Sigmoid colon (tissue), 7 donors: ENCODE results near the gene ETV3. TPM values are rescaled to one million over a fixed set of nuclear protein-coding genes. Genes with fewer than 3 reads are reported as not detected.
"Not testable (repeated sequence)": the region's sequence is repeated elsewhere in the genome, so short reads cannot be mapped to it uniquely, and the experiment has no call there.

Source experiments
- DNase-seq: peaks from one replicate; pipeline ENCODE4 v3.0.0-alpha.2; 2019
- H3K27ac ChIP-seq, 4 donors: fragments of 200-600 bp; sonication (generic); one replicate each; pipeline ENCODE4 v1.5.1; 2016 to 2019; ENCODE audit warnings: mild to moderate bottlenecking in 1 of 4
- H3K27me3 ChIP-seq, 3 donors: fragments of 200-600 bp; sonication (generic); one replicate each; pipeline ENCODE4 v1.5.1; 2019; ENCODE audit warnings: mild to moderate bottlenecking in 1 of 3
- H3K36me3 ChIP-seq, 4 donors: fragments of 200-600 bp; sonication (generic); one replicate each; pipeline ENCODE4 v1.5.1; 2016 to 2019
- H3K4me1 ChIP-seq, 4 donors: fragments of 200-600 bp; sonication (generic); one replicate each; pipeline ENCODE4 v1.5.1; 2017 to 2019
- H3K4me3 ChIP-seq, 4 donors: fragments of 200-600 bp; sonication (generic); one replicate each; pipeline ENCODE4 v1.5.1; 2017 to 2019; ENCODE audit warnings: mild to moderate bottlenecking in 2 of 4, moderate library complexity in 1 of 4
- H3K9me3 ChIP-seq, 4 donors: fragments of 200-600 bp in 3 of 4; sonication (generic) in 3 of 4; one replicate each; pipeline versions ENCODE4 v1.5.1 to v1.6.1; 2013 to 2019
- EP300 ChIP-seq, 4 donors: sonication (generic); formaldehyde crosslinking; IDR thresholded peaks; one replicate each; pipeline ENCODE4 v1.6.1; 2017; ENCODE audit warnings: antibody characterized with exemption in 4 of 4
- POLR2A ChIP-seq, 2 donors: fragments of 450-650 bp; IDR thresholded peaks; one replicate each; pipeline ENCODE4 v1.6.1; 2016; ENCODE audit warnings: antibody characterized with exemption in 2 of 2, mild to moderate bottlenecking in 2 of 2, moderate library complexity in 2 of 2
- POLR2AphosphoS5 ChIP-seq, 4 donors: sonication (generic); formaldehyde crosslinking; IDR thresholded peaks; one replicate each; pipeline ENCODE4 v1.6.1; 2017; ENCODE audit warnings: antibody characterized with exemption in 4 of 4
- WGBS, 2 donors: extraction: QIAGEN DNeasy Blood & Tissue Kit; methylation state at CpG; one replicate each; pipeline ENCODE4 v1.1.7; 2013; 5-methylcytosine and 5-hydroxymethylcytosine counted together
- intact Hi-C: fragments of 100-400 bp; cut with DNase I; formaldehyde crosslinking; loops from one replicate; pipeline ENCODE4 v1.15.1; 2023
- polyA plus RNA-seq, 3 donors: library from polyadenylated mRNA; stranded (reverse); fragments of 200-250 nt; gene quantifications; one replicate each; pipeline ENCODE4 v1.2.3, GENCODE V29; 2013
- total RNA-seq, 4 donors: library from RNA; depleted of rRNA; stranded (reverse); fragments of >200 nt; gene quantifications; one replicate each; pipeline ENCODE4 v1.1.0, GENCODE V29; 2016
- TF ChIP-seq, protein P1 (sequence below), 4 experiments: fragments of 450-650 bp in 3 of 4; fragments of 200-600 bp in 1 of 4; IDR thresholded peaks; one replicate each; pipeline ENCODE4 v1.5.1; 2016 to 2019; ENCODE audit warnings: antibody characterized with exemption in 4 of 4, mild to moderate bottlenecking in 3 of 4, moderate library complexity in 2 of 4
- donor health status: healthy with polysubstance abuse.
- donor health status: Bipolar disorder and iron deficiency.
- donor health status: healthy.

Gene ETV3
- 10 to 100 TPM; 14.1 to 20.2 (median 17.6) TPM for total RNA-seq
- 10 to 100 TPM in 1 of 3 donors, 1 to 10 TPM in 2; 6.6 to 12.4 (median 9.0) TPM for polyA plus RNA-seq

GRCh38 chr1:157138220-157139051 lies at the start of gene ETV3:
TSS of gene ETV3 (minus strand) at chr1:157138395. CDS start at chr1:157136352, 2,043 bp downstream.
- DNase-seq = peak; percentile 97
- TF ChIP-seq POLR2A (IDR thresholded peaks at IDR 0.05) = peak; percentile 83 to 93
- TF ChIP-seq, protein P1, sequence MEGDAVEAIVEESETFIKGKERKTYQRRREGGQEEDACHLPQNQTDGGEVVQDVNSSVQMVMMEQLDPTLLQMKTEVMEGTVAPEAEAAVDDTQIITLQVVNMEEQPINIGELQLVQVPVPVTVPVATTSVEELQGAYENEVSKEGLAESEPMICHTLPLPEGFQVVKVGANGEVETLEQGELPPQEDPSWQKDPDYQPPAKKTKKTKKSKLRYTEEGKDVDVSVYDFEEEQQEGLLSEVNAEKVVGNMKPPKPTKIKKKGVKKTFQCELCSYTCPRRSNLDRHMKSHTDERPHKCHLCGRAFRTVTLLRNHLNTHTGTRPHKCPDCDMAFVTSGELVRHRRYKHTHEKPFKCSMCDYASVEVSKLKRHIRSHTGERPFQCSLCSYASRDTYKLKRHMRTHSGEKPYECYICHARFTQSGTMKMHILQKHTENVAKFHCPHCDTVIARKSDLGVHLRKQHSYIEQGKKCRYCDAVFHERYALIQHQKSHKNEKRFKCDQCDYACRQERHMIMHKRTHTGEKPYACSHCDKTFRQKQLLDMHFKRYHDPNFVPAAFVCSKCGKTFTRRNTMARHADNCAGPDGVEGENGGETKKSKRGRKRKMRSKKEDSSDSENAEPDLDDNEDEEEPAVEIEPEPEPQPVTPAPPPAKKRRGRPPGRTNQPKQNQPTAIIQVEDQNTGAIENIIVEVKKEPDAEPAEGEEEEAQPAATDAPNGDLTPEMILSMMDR (IDR thresholded peaks at IDR 0.05) = no peak
- peak; percentile 96 to 99 (median 98) for TF ChIP-seq POLR2AphosphoS5 (IDR thresholded peaks at IDR 0.05)
- TF ChIP-seq EP300 (IDR thresholded peaks at IDR 0.05) = peak in 1 of 4 donors; percentile 0
- no peaks in the 10 kb centered on the region for H3K9me3 ChIP-seq
- H3K27me3 ChIP-seq = no peaks in the 10 kb centered on the region
- H3K27ac ChIP-seq = peak within 1 kb of the TSS; percentile 96 to 99 (median 98)
- intact Hi-C loops = loop anchor here (5.0 to 10.0 kb wide), 2 partner anchors 91 to 944 kb away; partner anchors contain the start of genes ARHGEF11 and SLC25A44
- peak within 1 kb of the TSS; percentile 80 to 96 (median 92) for H3K4me3 ChIP-seq
- 0% methylated on average over 85 of the region's 85 CpGs for WGBS, 2 donors
- H3K4me1 ChIP-seq = peaks cover 0 to 27% (median 22%) of the 10 kb centered on the region in 4 donors
- H3K36me3 ChIP-seq = peaks cover 16 to 27% (median 24%) of the 10 kb centered on the region in 4 donors

DNA sequence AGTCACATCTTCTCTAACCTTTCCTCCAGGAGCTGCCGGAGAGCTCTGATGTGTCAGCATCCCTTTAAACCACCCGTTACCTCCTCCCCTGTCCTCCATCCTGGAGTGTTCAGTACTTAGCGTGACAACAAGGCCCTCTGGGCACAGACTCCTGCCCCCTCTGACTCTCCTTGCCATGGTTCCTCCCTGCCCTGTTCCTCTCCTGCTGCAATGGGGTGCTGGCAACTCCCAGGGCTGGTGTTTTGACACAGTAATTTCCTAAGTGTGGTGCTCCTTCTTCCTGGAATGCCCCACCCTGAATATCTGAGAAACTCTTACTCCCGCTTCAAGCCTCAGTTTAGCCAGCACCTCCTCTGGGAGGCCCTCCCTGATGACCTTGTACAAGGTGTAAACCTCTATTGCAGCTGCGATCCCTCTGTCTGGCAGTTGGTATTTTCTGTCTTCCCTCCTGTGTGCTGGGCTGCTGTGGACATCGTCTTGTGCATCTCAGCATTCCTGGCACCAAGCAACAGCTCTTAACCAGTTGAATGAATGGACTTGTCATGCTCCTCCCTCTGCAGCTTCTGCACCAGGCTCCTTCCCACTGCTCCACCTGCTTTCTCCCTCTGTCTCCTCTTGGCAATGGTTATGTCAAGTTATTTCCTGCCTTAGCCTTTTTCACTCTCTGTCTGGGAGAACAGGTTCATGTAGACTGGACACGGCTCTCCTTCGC lies 48.2 kb upstream of the ETV3 start:
- Histone ChIP-seq H3K36me3 (no peaks in the 10 kb centered on the region), H3K27ac (no peak overlapping the region), H3K27me3 (no peaks in the 10 kb centered on the region), H3K9me3 (no peaks in the 10 kb centered on the region), H3K4me3 (no peak overlapping the region), H3K4me1 (no peaks in the 10 kb centered on the region)
- intact Hi-C loops = no loop called here
- 79 to 87% methylated on average over 8 of the region's 8 CpGs for WGBS, 2 donors
- TF ChIP-seq EP300 (IDR thresholded peaks at IDR 0.05) = no peak
- TF ChIP-seq POLR2A (IDR thresholded peaks at IDR 0.05) = no peak
- TF ChIP-seq, protein P1 (IDR thresholded peaks at IDR 0.05) = no peak
- no peak for TF ChIP-seq POLR2AphosphoS5 (IDR thresholded peaks at IDR 0.05)
- DNase-seq = no peak

DNA sequence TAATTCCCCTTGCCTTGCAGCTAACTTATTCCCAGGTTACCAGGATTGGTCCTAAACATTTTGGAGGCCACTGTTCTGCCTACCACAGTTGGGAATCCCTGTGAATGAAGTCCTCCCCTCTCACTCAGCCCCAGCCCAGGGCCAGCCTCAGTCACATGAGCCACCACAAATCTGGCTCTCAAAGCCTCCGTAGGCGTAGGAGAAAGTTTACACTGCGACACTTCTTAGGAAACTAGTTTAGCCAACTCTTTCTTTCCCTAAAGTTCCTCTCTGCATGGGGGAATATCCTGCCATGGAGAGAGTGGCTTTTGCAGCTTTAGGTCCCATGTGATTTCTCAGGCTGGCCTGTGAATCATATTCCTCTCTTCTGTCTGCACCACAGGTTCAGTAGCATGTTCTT lies 45.7 kb upstream of the ETV3 start:
- intact Hi-C loops = no loop called here
- 65 to 85% methylated on average over 3 of the region's 3 CpGs for WGBS, 2 donors

GRCh38 chr1:157182371-157182770 lies 44.2 kb upstream of the ETV3 start:
- H3K9me3 ChIP-seq, H3K4me3 ChIP-seq, intact Hi-C loops, H3K27ac ChIP-seq, H3K27me3 ChIP-seq, DNase-seq, H3K4me1 ChIP-seq, H3K36me3 ChIP-seq: not testable (repeated sequence)
- 81 to 91% methylated on average over 5 of the region's 5 CpGs for WGBS, 2 donors

More for the DNA sequence above, 45.7 kb upstream of the ETV3 start:
- TF ChIP-seq, protein P1 (IDR thresholded peaks at IDR 0.05) = no peak
- no peak for TF ChIP-seq POLR2A (IDR thresholded peaks at IDR 0.05)
- TF ChIP-seq POLR2AphosphoS5 (IDR thresholded peaks at IDR 0.05) = no peak
- no peak for TF ChIP-seq EP300 (IDR thresholded peaks at IDR 0.05)
- DNase-seq = no peak
- no peak overlapping the region for H3K27ac ChIP-seq
- no peak overlapping the region for H3K4me3 ChIP-seq
- no peaks in the 10 kb centered on the region for H3K9me3 ChIP-seq
- no peaks in the 10 kb centered on the region for H3K36me3 ChIP-seq
- H3K4me1 ChIP-seq = no peaks in the 10 kb centered on the region
- H3K27me3 ChIP-seq = no peaks in the 10 kb centered on the region

DNA sequence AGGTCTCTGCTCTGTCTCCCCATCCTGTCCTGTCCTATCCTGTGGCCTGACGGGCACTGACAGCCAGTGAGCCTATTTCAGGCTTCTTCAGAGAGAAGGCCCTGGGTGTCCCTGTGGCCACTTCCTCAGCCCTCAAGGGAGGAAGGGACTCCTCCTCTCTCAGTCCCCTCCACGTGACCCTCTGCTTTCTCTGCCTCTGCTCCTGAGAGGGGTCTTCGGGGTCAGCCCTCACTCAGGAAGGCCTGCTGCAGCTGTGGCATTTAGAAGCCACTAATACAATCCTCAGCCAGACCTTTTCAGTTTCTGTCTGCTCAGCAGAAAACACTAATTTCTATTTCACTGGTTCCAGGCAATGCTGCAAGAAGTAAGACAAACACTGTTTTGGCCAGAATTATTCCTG lies 43.6 kb upstream of the ETV3 start:
- H3K9me3 ChIP-seq = no peaks in the 10 kb centered on the region
- no peaks in the 10 kb centered on the region for H3K4me1 ChIP-seq
- no peaks in the 10 kb centered on the region for H3K27me3 ChIP-seq
- H3K36me3 ChIP-seq = no peaks in the 10 kb centered on the region
- intact Hi-C loops = no loop called here
- TF ChIP-seq, protein P1 (IDR thresholded peaks at IDR 0.05) = no peak
- TF ChIP-seq POLR2A (IDR thresholded peaks at IDR 0.05) (no peak), EP300 (IDR thresholded peaks at IDR 0.05) (no peak), POLR2AphosphoS5 (IDR thresholded peaks at IDR 0.05) (no peak)
- no peak for DNase-seq
- no peak overlapping the region for H3K27ac ChIP-seq
- no peak overlapping the region for H3K4me3 ChIP-seq
- 63 to 83% methylated on average over 3 of the region's 3 CpGs for WGBS, 2 donors
